Activated effector memory CD4-positive, alpha-beta T cell treated with anti-CD3 and anti-CD28 coated beads, Interleukin-2, amount 50 U/mL, for 16 hours (primary cell): ENCODE measurements around the gene TSPAN16.
"Not testable (repeated sequence)": the region's sequence is repeated elsewhere in the genome, so short reads cannot be mapped to it uniquely, and the experiment has no call there.

Experiments used
- DNase-seq: peaks from one replicate; pipeline ENCODE4 v3.0.0-alpha.2; 2020

TSPAN16 gene

GRCh38 chr19:11321191-11322126 lies 25.5 kb downstream of the TSPAN16 start:
- DNase-seq = no peak

GRCh38 chr19:11322269-11323024 lies 26.5 kb downstream of the TSPAN16 start:
- no peak for DNase-seq

DNA sequence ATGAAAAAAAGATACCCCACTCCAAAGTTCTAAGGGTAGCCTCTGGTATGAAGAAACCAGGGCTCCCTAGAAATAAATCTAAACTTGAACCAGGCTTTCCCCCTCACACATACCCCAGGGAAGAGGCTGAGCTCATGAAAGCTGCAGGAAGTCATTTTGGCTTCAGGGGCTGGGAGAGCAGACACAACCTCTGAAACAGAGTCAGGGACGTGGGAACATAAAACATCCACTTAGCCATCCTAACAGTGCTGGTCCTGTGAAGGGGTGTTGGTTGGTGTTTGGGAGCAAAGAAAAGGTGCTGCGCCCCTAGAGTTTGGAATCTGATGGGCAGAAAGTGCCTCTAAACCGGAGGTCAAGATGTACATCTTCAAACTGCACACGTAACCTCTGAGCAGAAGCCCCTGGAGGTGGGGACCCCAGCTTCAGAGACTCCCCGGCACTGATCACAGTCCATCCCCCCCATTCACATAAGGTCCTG lies 27.7 kb downstream of the TSPAN16 start:
- no peak for DNase-seq

DNA sequence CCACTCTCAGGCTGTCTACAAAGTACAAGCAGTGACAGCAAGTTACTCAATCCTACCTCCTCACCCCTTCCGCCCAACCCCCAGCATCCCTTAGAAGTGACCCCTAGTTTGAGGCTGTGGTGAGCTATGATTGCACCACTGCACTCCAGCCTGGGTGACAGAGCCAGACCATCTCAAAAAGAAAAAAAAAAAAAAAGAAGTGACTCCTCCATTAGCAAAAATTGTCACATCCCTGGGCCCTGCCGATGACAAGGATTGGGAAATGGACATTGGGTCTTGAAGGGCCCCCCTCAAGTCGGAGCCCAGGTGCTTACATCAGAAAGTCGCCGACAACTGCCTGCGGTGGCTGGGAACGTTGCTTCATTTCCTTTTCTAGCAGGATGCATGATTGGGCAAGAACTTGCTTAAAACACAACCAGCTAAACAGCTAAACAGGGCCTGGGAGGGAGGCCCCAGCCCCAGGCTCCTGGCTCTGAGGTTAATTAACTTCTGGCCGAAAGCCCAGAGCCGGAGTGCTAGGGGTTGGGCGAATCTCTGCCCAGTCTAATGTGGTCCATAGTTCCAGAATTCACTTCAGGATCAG lies 28.2 kb downstream of the TSPAN16 start:
- DNase-seq = no peak

- no peak for DNase-seq
Measured at GRCh38 chr19:11324748-11325389, 28.9 kb downstream of the TSPAN16 start.

DNA sequence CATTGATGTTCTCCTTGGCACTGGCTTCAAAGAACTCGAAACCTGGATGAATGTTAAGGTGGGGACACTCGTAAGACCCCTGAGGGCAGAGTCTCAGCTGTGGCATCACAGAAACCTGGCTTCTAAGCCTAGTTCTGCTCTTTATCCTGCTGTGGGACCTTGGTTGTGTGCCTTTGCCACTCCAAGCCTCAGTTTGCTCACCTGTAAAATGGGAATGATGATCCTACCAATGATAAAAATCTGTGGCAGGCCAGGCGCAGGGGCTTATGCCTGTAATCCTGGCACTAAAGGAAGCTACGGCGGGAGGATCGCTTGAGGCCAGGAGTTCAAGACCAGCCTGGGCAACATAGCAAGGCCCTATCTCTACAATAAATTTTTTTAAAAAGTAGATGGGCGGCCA lies 29.6 kb downstream of the TSPAN16 start:
- DNase-seq = no peak

DNA sequence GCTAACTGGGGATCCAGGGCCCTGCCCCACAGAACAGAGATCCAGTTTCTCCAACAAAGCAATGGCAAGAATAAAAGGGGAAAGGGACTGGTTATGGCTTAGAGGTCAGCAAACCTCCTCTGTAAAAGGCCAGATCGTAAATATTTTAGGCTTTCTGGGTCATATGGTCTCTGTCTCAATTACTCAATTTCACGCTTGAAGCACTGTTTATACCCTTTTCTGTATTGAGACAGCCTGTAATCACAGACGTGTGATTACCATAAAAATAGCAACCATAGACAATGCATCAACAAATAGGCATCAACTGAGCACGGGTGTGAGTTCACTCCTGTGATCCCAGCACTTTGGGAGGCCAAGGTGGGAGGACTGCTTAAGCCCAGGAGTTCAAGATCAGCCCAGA lies 34.2 kb downstream of the TSPAN16 start:
- no peak for DNase-seq

DNA sequence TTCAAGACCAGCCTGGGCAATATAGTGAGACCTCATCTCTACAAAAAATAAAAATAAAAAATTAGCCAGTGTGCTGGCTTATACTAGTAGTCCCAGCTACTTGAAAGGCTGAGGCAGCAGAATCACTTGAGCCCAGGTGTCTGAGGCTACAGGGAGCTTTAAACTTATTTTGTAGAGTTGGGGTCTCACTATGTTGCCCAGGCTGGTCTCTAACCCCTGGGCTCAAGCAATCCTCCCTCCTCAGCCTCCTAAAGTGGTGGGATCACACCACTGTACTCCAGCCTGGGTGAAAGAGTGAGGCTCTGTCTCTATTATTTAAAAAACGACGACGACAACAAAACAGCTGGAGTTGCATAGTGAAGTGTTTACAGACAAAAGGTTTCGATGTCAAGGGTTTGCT lies 35.5 kb downstream of the TSPAN16 start:
- no peak for DNase-seq

DNA sequence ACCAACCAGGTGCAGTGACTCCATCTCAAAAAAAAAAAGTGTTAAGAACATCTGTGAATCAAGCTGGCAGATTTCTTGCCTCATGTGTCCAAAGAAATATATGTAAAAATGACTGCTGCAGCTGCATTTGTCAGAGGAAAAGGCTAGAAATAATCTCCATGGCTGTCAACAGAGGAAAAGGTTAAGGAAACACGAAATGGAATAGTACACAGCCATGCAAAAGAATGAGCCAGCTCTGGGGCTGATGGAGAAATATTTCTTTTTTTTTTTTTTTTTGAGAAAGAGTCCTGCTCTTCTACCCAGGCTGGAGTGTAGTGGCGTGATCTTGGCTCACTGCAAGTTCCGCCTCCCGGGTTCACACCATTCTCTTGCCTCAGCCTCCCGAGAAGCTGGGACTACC lies 36.9 kb downstream of the TSPAN16 start:
- no peak for DNase-seq

DNA sequence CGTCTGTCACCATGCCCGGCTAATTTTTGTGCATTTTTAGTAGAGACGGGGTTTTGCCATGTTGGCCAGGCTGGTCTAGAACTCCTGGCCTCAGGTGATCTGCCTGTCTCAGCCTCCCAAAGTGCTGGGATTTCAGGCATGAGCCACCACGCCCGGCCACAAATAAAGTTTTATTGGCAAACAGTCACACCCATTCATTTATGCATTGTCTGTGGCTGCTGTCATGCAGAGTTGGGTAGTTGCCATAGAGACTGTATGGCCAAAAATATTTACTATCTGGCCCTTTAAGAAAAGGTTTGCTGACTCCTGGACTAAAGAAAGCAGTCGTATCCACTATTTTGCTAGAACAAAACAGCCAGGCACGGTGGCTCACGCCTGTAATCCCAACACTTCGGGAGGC lies 37.9 kb downstream of the TSPAN16 start:
- not testable (repeated sequence) for DNase-seq

DNA sequence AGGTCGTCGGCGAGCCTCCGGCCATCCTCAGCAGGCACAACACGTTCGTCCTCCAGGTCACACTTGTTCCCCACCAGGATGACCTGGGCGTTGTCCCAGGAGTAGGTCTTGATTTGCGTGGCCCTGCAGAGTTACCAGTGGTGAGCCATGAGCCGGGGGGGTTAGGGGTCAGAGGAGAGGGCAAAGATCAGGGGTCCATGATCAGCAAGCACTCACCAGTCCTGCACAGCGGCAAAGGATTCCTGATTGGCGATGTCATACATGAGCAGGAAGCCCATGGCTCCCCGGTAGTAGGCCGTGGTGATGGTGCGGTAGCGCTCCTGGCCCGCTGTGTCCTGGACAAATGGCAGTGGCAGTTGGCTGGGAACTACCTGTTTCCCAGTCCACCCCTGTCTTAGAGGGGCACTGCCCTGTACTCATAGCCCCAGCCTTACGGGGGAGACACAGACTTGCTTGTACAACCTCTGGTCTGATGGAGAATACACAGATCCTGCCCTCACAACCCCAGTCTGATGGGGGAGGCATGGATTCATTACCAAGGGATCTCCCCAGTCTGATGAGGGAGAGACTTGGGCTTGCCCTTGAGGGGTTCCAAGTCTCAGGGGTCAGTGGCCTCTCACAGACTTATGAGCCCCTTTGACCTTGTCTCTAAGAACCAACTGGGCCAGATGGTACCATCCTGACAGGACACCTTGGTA lies 39.6 kb downstream of the TSPAN16 start:
- DNase-seq = no peak

- DNase-seq = no peak
Measured at GRCh38 chr19:11337080-11337479, 41.1 kb downstream of the TSPAN16 start.

DNA sequence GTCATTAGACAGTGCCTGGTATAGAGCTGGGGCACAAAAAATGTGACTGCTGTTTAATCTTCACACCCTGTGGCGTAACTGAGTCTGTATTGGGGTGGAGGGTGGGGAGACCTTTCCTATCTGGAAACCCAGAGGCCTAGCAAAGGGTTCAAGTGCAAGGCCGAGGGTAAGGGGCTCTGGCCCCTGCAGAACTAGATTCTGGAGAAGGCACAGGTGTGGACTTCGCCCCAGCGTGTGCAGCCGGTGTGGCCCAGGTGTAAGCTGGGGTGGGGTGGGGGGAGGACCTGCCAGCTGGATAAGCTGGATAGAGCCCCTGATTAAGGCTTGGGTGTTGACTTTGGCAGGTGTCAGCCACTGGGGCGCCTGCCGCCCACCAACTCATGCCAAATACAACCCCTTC lies 42.2 kb downstream of the TSPAN16 start:
- DNase-seq = no peak

- no peak for DNase-seq
Measured at GRCh38 chr19:11338569-11339253, 42.8 kb downstream of the TSPAN16 start.

DNA sequence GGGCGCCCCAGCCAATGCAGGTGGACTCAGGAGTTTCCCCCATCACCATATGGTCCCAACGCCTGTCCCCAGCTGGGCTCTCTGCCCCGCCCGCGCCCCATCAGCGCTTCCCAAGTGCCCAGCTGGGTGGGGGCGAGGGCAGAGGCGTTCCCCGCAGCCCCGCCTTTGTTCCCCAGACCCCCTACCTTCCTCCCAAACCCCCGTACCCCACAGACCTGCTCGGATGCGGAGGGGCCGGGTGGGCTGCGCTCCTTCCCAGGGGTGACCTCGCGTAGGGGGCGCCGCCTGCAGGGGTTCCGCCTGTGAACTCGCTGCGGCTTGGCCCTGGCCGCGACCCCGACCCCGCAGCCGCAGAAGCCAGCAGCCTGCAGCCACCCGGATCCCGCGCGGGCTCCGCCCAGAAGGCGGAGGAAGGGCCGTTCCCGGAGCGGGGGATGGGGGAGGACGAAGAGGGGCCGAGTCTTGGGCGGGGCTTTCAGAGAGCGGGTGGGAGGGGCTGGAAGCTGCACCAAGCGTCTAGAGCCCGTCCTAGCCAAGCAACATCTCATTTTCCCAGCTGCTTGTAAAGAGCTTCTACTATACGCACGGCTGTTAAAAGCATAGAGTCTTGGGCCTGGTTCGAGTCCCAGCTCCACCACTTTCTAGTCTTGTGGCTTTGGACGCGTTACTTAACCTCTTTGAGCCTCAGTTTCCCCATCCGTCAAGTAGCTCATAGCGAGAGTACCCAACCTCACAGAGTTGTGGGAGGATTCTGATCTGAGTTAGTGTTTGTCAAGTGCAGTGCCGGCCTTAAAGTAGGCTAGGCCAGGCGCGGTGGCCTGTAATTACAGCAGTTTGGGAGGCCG lies 43.5 kb downstream of the TSPAN16 start, which contains the start of gene RAB3D:
TSS of gene RAB3D (minus strand) at position 404 of the 845 bp plus-strand sequence. CDS start 2,258 bp downstream, outside the sequence.
- peak; percentile 92 for DNase-seq

DNA sequence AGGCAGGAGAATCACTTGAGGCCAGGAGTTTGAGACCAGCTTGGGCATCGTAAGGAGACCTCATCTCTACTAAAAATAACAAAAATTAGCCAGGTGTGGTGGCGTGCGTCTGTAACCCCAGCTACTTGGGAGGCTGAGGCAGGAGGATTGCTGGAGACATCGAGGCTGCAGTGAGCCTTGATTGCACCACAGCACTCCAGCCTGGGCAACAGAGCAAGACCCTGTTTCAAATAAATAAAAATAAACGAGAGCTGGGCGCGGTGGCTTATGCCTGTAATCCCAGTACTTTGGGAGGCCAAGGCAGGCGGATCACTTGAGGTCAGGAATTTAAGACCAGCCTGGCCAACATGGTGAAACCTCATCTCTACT lies 44.1 kb downstream of the TSPAN16 start:
- DNase-seq = not testable (repeated sequence)

DNA sequence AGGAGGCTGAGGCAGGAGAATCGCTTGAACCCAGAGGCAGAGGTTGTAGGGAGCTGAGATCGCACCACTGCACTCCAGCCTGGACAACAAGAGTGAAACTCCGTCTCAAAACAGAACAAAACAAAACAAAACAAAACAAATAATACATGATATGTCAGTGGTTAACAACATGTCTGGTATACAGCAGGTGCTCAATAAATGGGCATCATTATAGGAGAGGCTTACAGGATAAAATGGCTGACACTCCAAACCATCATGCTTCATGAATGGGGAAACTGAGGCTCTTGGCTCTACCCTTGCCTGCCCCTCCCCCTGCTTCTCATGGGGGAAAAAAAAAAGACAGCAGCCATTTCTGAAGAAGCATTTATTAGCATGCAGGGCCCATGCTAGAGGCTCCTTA lies 46.5 kb downstream of the TSPAN16 start:
- DNase-seq = no peak

GRCh38 chr19:11345122-11345803 lies 49.3 kb downstream of the TSPAN16 start:
- DNase-seq = no peak

- DNase-seq = peak; percentile 99
Measured at GRCh38 chr19:11346104-11346940, 50.4 kb downstream of the TSPAN16 start, which contains the start of the genes CCDC159 and TMEM205. TSS of gene CCDC159 (plus strand) at chr19:11346519. CDS start at chr19:11346607, 88 bp downstream. TSS of gene TMEM205 (minus strand) at chr19:11346268. CDS start at chr19:11345619, 649 bp downstream.
